DND-41 (cell line): ENCODE measurements around the gene RAMP1.

Experiments
- ATAC-seq: fragments of 200-7000 bp; cut with Tn5 transposase; 3 replicates; pipeline ENCODE4 v1.9.1; 2021; ENCODE audit warnings: low read depth; ENCODE audit not compliant: insufficient read depth
- DNase-seq: peaks from one replicate; pipeline ENCODE4 v3.0.0-alpha.2; 2020
- H2AFZ ChIP-seq: 2 replicates; pipeline ENCODE4 v1.6.0; 2012; ENCODE audit warnings: low read depth, low read length
- H3K27ac ChIP-seq: 2 replicates; pipeline ENCODE4 v1.5.1; 2012; ENCODE audit warnings: low read length, inconsistent platforms
- H3K27me3 ChIP-seq: fragments of 200-600 bp; sonication (generic); 2 replicates; pipeline ENCODE4 v1.6.0; 2012; ENCODE audit warnings: low read length, mild to moderate bottlenecking, inconsistent platforms; ENCODE audit not compliant: insufficient read depth, poor library complexity
- H3K36me3 ChIP-seq: 2 replicates; pipeline ENCODE4 v1.5.1; 2012; ENCODE audit warnings: low read length, inconsistent platforms; ENCODE audit not compliant: insufficient read depth
- H3K4me1 ChIP-seq: 2 replicates; pipeline ENCODE4 v1.5.1; 2012; ENCODE audit warnings: mild to moderate bottlenecking, low read length; ENCODE audit not compliant: insufficient read depth
- H3K4me2 ChIP-seq: 2 replicates; pipeline ENCODE4 v1.6.0; 2012; ENCODE audit warnings: mild to moderate bottlenecking, moderate library complexity, low read length, inconsistent platforms; ENCODE audit not compliant: insufficient read depth
- H3K4me3 ChIP-seq, 2 experiments: fragments of 200-600 bp in 1 of 2; shearing (Covaris generic) in 1 of 2; 2 replicates each; pipeline ENCODE4 v1.5.1; 2012 to 2016; ENCODE audit warnings: inconsistent platforms in 2 of 2, low read length in 2 of 2, mild to moderate bottlenecking in 2 of 2, low read depth in 1 of 2, moderate library complexity in 1 of 2
- H3K79me2 ChIP-seq: 2 replicates; pipeline ENCODE4 v1.6.0; 2012; ENCODE audit warnings: low read length, inconsistent platforms; ENCODE audit not compliant: insufficient read depth
- H3K9ac ChIP-seq: 2 replicates; pipeline ENCODE4 v1.6.0; 2012; ENCODE audit warnings: low read depth, mild to moderate bottlenecking, inconsistent platforms, low read length, moderate library complexity
- H3K9me3 ChIP-seq: 2 replicates; pipeline ENCODE4 v1.5.1; 2012; ENCODE audit warnings: low read length, moderate library complexity, mild to moderate bottlenecking, inconsistent platforms; ENCODE audit not compliant: insufficient read depth, severe bottlenecking
- H4K20me1 ChIP-seq: 2 replicates; pipeline ENCODE4 v1.6.0; 2012; ENCODE audit warnings: low read length; ENCODE audit not compliant: insufficient read depth
- EZH2 ChIP-seq: IDR thresholded peaks from 3 replicates; pipeline ENCODE4 v1.6.1; 2012; ENCODE audit warnings: borderline replicate concordance, low read depth, mild to moderate bottlenecking, moderate library complexity, low read length, inconsistent platforms; ENCODE audit not compliant: severe bottlenecking
- TF ChIP-seq, protein P1 (sequence below): IDR thresholded peaks from 2 replicates; pipeline ENCODE4 v1.5.1; 2012; ENCODE audit warnings: borderline replicate concordance, low read length, moderate library complexity, mild to moderate bottlenecking; ENCODE audit not compliant: poor library complexity, severe bottlenecking; ENCODE audit errors: extremely low read depth

RAMP1 gene

DNA sequence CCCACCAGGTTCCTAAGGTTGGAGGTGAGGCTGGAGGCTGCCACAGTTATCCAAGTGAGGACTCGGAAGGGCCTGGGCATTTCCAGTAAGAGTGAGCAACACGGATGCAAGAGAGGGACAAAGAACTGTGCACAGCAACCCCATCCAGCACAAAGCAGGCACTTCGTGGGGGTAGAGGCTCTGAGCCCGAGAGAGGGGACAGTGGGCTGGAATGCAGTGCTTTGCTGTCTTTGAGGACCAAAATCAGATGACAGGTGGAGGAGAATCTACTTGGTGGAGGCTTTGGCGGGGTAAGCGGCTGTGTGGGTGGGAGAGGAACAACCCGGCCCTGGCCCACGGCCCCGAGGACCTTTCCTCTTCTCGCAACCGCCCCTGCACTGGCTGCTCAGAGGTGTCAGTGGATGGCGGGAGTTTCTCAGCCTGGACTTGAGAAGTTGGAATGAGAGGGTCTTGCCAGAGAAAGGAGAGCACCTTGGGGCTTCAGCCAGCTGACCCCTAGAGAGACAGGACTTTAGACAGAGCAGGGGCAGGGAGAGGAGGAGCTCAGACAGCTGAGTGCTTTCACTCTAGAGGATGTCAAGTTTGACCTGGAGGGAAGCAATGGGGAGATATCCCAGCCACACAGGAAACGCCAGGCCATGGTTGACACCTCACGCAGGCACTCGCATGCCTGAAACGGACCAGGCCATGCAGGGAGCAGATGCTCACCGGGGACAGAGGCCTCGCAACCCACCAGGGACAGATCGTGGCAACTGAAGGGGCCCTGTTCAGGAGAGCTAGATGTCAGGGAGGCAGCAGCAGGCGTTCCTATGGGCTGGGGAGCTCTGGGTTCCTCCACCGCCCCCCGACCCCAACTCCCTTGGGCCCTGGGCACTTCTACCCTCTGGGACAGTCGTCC, 11.6 kb downstream of the RAMP1 start:
- no peak overlapping the region for H3K4me3 ChIP-seq
- TF ChIP-seq EZH2 = no peak
- TF ChIP-seq, protein P1, sequence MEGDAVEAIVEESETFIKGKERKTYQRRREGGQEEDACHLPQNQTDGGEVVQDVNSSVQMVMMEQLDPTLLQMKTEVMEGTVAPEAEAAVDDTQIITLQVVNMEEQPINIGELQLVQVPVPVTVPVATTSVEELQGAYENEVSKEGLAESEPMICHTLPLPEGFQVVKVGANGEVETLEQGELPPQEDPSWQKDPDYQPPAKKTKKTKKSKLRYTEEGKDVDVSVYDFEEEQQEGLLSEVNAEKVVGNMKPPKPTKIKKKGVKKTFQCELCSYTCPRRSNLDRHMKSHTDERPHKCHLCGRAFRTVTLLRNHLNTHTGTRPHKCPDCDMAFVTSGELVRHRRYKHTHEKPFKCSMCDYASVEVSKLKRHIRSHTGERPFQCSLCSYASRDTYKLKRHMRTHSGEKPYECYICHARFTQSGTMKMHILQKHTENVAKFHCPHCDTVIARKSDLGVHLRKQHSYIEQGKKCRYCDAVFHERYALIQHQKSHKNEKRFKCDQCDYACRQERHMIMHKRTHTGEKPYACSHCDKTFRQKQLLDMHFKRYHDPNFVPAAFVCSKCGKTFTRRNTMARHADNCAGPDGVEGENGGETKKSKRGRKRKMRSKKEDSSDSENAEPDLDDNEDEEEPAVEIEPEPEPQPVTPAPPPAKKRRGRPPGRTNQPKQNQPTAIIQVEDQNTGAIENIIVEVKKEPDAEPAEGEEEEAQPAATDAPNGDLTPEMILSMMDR = no peak
- H2AFZ ChIP-seq = no peak overlapping the region
- H3K79me2 ChIP-seq = no peaks in the 10 kb centered on the region
- no peak overlapping the region for H3K27ac ChIP-seq
- no peaks in the 10 kb centered on the region for H4K20me1 ChIP-seq
- H3K4me1 ChIP-seq = peaks cover 5% of the 10 kb centered on the region
- peaks cover 27% of the 10 kb centered on the region for H3K27me3 ChIP-seq
- ATAC-seq (no peak), DNase-seq (no peak)
- H3K9ac ChIP-seq = no peak overlapping the region
- no peak overlapping the region for H3K4me2 ChIP-seq
- H3K9me3 ChIP-seq = no peaks in the 10 kb centered on the region
- H3K36me3 ChIP-seq = no peaks in the 10 kb centered on the region

DNA sequence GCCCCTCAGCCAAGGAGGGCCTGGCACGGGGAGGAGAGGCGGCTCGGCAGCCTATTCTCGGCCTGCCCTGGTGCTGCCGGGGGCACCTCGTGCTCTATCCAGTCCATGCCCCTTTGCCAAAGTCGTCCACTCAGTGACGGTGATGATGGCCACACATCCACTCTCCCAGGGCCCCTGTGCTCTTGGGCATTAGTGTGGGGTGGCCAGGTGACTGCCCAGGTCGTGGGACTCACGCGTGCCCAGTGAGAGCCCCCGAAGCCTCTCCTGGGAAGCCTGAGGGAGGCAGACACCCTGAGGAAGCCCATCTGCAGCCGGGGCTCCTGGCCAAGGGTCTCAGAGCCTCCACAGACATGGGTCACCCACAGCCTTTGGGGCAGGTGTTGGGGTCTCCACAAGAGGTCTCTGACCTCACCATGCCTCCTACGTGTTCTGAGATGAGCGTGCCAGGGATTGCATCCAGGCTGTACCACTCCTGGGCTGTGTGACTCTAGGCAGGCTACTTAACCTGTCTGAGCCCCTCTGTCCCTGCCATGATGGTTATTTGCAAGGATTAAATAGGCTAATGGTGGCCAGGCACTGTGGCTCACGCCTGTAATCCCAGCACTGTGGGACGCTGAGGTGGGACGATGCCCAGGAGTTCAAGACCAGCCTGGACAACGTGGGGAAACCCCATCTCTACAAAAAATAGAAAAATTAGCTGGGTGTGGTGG, 12.9 kb downstream of the RAMP1 start:
- H3K4me2 ChIP-seq = no peak overlapping the region
- no peak for DNase-seq

DNA sequence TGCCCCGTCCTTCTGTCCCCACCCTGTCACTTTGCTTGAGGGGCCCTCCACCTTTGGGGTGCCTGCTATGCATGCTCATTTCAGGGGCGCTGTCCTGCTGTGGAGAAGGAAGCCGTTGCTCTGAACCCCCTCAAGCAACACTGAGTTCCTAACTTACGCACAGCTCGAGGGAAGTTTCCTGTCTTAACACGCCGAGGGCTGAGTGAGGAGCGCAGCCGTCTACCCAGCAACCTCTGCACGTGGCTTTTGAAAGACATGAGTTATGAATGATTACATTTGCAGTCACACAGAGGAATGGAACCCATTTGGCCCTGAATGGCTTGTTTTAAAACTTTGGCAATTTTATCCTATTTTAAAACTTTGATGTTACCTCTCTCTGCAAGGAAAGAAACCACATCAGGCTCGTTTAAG, 14.0 kb downstream of the RAMP1 start:
- no peaks in the 10 kb centered on the region for H4K20me1 ChIP-seq
- H3K36me3 ChIP-seq = no peaks in the 10 kb centered on the region
- no peak overlapping the region for H3K9ac ChIP-seq
- H3K27ac ChIP-seq = no peak overlapping the region
- H3K4me1 ChIP-seq = peaks cover 5% of the 10 kb centered on the region
- H3K79me2 ChIP-seq = no peaks in the 10 kb centered on the region
- no peak overlapping the region; the same call in 1 of the 2 replicates for H3K4me2 ChIP-seq
- no peak overlapping the region for H2AFZ ChIP-seq
- ATAC-seq (peak; percentile 81), DNase-seq (peak; percentile 26)
- TF ChIP-seq, protein P1 = no peak
- TF ChIP-seq EZH2 = no peak
- no peaks in the 10 kb centered on the region for H3K9me3 ChIP-seq
- H3K4me3 ChIP-seq = no peak overlapping the region
- peaks cover 18% of the 10 kb centered on the region for H3K27me3 ChIP-seq

More for the DNA sequence above, 12.9 kb downstream of the RAMP1 start:
- Histone ChIP-seq H3K4me3 (no peak overlapping the region), H3K4me1 (peaks cover 5% of the 10 kb centered on the region), H2AFZ (no peak overlapping the region), H3K79me2 (no peaks in the 10 kb centered on the region), H3K9me3 (no peaks in the 10 kb centered on the region), H4K20me1 (no peaks in the 10 kb centered on the region), H3K9ac (no peak overlapping the region), H3K36me3 (no peaks in the 10 kb centered on the region), H3K27ac (no peak overlapping the region), H3K27me3 (peaks cover 26% of the 10 kb centered on the region)
- TF ChIP-seq, protein P1 = no peak
- TF ChIP-seq EZH2 = no peak
- no peak for ATAC-seq
